GM18868 (cell line): ENCODE data around the gene ZNF423.

Source experiments
- ATAC-seq: cut with Tn5 transposase; IDR thresholded peaks from one replicate; pipeline ENCODE4 v1.9.1; 2021; ENCODE audit warnings: mild to moderate bottlenecking, moderate library complexity; ENCODE audit not compliant: unreplicated experiment

Gene ZNF423

DNA sequence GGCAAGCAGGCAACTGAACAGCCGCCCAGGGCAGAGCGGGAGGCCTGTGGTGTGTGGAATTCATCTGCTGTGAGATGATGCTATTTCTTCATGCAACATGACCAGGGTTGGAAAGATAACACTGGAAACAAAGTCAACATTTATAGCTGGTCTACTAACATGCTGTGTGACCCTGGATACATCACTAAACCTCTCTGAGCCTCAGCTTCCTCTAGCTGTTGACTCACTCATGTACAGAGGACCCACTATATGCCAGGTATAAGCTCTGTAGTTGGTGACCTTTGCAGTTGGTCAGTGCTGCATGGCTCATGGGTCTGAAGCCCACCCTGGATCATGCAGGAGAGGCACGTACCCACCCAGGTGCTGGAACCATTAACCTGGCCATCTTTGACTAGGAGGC is 180.9 kb downstream of the ZNF423 start:
- no peak for ATAC-seq

DNA sequence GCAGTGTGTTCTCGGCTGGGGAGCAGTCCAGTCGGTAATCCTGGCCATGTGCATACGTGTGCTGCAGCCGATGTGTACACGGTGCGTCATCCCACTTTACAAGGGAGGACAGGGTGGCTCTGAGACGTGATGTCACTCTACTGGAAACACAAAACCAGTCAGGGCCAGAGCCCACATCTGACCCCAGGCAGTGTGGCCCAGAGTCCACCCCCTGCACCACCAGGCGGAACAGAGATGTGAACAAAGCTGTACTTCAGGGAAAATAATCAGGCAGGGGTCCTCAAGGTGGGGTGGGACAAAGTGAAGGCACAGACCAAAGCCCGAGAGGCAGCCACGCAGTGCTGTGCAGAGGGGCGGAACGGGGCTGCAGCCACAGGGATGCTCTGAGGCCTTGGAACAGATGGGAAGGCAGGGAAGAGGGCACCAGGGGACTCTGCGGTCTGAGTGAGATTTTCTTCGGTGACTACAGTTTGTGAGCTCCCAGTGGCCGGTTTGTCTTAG is 181.5 kb downstream of the ZNF423 start:
- no peak for ATAC-seq

DNA sequence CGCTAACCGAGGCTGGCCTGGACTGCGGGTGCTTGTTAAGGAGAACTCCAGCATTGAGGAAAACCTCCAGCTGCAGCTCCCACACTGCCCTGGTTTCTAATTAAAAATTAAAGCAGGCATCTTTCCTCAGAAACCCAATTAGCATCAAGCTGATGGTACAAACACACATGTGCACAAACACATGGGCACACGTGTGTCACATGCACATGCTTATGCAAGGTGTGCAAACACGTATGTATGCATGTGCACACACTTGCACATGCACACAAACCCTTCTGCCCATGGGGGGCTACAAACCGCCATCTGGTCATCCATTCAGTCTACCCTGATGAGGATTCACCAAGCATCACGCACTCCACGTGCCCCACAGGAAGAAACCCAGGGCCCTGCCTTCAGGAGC is 182.5 kb downstream of the ZNF423 start:
- ATAC-seq = no peak

DNA sequence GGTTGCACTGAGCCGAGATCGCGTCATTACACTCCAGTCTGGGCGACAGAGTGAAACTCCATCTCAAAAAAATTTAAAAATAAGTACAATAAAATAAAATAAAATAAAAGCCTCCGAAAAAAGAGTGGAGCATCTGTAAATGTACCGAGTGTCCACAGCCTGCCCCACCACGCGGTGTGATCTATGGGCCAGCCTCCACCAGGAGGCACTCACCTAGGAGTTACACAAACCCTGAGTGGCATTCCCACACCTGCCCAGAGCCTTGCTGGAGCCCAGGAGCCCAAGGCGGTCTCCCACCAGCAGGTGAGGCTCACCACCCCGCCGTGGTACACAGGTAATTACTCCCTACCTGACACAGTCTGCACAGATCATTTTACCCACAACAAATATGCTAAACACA is 183.2 kb downstream of the ZNF423 start:
- no peak for ATAC-seq

DNA sequence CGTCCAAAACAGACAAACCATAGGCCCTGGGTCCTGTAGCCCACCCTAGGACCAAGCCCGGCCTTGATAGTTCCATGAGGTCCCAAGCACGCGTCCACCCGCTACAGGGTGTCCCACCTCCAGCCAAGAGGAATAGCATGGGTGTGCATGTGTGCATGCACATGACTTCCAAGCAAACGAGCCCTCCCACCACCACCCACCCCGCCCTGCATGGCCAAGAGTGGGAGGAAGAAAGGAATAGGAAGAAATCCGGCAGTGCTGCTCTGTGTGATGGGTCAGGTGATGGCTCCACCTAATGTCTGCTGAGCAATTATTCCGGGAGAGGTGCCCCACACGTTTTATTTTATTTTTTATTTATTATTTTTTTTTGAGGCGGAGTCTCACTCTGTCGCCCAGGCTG is 184.6 kb downstream of the ZNF423 start:
- ATAC-seq = no peak

DNA sequence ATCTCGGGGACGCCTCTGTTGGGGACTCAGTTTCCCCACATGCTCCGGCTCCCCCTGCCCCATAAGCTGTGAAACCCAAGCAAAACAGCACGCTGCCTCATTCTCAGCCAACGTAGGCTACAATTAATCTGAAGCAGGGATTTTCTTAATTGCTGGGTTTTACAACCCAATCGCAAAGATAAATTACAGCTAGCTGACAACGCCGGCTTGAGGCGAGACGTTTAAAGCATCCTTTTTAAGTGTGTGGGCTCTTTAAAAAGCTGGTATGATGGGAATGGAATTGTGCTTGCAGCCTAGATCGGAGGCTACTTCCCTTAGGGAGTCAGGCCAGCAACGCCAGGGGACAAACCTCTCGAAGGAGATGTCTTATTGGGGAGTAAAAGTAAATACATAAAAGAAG is 185.3 kb downstream of the ZNF423 start:
- no peak for ATAC-seq

DNA sequence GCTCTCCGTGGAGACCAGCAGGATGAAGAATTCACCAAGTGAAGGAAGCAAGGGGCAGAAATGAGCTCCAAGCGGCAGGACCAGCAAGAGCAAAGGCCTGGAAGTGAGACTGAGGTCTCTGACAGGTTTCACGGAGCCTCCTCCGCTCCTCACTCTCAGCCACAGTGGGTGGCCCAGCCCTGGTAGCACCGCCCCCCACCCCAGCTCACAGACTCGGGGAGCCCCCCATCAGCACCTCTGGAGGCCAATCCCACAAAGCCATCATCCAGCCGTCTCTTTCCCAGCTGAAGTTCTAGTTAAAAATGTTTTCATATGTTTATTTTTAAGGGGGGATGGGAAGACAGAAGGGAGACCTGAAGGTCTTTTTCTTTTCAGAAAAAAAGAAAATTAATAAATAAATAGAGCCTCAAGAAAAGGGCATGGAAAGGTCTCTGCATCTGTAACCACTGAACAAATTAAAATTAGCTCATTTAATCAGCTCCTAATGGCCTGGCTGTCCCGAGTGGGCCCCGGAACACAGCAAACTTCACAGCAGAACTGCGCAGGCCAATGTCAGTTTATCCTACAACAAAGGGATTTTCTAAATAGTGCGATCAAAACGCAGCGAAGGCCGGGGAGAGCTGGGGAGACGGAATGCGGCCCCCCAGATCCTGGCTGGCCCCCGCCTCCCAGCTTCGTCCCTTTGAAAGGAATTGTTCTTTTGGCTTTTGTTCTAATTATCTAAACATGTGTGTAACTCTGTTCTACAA is 190.3 kb downstream of the ZNF423 start:
- ATAC-seq = no peak

DNA sequence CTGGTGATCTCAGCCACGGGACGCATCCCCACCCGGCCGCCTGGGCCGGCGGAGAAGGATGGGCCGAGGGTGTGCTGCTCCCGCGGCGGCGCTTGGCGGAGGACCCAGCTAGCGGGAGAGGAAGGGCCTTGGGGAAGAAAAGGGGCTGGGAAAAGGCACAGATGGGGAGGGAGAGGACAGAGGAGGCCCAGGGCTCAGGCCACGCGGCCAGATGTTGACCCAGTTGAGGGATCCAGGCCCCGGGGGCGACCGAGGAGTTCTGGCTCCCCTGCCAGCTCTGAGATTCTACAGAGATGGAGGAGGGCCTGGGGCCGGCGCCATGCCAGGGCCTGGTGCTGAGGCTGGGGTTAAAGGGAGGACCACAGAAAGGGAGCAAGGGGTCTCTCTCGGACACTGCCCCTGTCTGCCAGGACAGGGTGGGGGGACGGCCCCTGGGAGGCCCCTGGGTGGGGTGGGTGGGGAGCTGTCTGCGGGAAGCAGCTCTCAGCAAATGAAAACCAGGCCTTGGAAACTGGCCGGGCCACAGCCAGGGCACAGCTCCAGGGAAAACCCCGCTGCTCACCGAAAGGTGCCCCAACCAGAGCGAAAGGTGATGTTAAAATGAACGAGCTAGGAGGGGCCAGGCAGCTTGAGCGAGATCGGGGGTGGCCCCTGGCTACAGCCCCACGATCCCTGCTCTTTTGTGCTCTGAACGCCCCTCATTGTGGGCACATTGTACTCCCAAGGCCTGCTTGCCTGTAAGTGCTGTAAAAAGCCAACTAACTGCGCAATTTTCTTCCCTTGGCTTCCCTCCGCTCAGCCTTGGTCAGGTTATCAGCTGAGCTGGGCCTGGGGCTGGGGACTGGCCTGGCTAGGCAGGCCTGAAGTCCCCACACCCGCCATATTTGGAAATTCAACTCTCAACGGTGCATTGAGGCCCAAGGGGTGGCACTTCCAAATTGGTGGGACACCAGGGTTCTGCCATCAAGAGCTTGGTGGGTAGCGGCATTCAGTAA is 191.4 kb downstream of the ZNF423 start:
- no peak for ATAC-seq

DNA sequence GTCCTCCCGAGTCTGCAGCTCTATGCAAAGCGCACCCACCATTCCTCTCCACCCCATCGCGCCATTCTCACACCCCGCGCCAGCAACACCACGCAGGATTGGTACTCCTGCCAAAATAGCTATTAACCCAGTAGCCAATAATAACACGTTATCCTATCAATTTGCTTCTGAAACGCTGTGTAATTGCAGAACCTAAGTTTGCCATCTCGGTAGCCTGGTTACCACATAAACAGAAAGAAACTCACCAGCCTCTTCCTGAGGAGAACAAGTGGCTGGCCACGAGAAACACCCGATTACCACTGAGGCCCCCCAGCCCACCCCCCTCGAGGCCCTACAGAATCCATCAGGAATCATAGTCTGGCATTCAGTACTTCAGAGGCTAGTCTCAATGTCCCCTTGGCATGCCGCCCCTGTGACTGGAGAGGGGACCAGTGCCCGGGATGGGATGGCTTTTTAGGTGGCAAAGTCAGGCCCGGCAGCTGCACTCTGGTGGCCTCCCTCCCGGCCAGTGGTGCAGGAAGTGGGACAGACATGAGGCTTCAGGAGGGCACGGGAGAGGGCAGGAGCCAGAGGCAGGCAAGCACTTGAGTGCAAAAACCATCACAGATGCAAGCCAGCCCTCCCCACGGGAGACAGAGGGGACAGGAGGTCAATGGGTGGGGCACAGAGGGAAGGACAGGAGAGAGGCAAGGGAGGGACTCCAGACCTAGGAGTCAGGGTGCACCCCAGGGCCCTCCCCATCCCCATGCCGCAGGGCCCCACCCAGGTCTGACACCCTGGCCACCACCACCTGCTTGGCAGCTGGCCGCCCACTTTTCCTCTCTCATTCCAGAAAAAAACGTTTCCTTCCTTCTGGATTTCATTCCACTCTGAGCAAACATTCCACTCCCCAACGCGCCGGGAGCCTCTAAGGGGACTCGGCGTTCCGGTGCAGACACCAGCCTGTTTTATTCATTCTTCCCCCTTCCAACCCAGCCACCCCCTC is 192.5 kb downstream of the ZNF423 start:
- no peak for ATAC-seq

DNA sequence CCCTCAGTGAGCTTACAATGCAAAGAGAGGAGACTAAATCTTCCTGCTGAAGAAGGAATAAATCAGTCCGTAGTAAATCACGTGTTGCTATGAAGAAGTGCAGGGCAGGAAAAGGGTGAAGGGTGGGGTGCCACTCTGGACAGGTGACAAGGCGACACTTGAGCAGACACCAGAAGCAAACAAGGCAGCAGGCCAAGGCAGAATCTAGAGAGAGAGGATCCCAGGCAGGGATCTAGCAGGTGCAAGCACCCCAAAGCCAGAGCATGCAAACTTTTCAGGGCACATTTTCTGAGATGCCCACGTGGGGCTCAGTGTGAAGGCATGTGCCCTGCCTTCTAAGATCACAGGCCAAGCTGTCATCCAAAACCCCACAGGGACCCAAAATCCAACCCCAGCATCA is 193.3 kb downstream of the ZNF423 start:
- no peak for ATAC-seq

DNA sequence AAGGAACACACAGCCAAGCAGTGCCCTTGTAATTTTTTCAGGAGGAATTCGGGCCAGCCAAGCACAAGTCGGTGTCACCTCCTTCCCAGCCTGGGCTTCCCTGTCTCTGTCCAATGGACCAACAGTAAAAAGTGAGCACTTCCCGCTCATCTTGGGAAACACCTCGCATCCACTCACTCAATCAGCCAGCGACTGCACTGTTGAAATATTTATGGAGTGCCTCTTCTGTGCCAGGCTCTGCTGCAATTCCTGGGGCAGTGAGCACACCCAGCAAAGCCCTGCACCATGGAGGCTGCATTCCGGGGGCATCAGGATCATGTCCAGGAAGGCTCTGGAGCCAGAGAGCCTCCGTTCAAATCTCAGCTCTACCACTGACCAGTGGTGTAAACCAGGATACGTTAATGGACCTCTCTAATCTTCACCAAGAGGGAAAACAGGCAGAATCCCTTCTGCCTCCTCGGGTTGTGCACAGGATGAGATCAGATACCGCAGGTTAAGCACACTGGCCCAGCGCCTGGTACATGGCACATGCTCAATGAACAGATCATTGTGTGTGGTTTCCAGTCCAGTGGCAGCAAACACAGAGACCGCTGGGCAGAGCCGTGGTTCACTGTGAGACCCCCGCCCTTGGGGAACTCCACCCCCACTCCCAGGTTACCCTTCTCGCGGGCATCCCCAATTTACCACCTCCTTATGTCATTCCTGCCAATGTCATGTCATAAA is 194.3 kb downstream of the ZNF423 start:
- no peak for ATAC-seq

DNA sequence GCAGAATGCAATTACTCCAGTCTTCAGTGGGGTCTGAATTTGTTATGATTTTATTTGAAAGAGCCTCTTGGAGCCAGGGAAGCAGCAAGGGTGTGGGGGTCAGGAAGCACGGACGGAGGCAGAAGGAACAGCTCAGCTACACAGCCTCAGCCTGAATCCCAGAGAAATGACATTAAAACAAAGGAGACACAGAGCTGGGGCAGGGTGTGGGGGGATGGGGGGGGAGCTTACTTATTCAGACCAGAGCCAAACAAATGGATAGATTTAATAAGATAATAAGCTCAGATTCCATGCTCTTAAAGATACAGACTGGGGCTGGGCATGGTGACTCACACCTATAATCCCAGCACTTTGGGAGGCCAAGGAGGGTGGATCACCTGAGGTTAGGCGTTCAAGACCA is 195.3 kb downstream of the ZNF423 start:
- ATAC-seq = no peak

DNA sequence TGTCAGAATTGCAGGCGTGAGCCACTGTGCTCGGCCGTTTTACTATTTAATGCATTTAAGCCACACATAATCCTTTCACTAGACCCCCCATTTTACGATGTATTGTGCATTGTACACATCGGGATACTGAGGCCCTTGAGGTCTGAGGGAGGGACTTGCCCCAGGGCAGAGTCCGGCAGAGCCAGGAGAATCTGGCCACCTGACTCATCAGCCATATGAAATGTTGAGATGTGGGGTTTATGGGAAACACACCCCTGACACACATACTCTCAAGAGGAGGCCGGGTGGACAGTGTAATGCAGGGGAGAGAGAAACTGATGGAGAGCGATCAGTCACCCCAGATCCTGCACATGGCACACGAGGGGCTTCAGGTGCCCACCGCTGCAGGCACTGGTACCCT is 196.6 kb downstream of the ZNF423 start:
- no peak for ATAC-seq

DNA sequence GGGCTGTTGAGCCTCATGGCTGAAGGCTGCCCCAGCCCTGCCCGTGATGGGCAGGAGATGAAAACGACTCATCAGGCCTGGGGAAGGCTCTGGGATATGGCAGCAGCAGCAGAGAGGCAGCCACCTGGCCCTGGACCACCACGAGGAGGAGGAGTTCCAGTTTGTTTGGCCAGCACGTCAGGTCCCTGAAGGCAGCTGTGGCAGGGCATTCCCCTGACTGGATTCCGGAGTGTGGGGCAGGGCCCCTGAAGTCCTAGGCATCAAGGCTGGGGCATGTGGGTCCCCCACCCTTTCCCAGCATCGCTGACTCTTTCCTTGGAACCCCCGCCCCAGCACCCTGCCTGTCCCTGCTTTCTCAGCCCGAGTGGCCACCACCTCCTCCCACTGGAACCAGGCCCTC is 197.4 kb downstream of the ZNF423 start:
- ATAC-seq = no peak

DNA sequence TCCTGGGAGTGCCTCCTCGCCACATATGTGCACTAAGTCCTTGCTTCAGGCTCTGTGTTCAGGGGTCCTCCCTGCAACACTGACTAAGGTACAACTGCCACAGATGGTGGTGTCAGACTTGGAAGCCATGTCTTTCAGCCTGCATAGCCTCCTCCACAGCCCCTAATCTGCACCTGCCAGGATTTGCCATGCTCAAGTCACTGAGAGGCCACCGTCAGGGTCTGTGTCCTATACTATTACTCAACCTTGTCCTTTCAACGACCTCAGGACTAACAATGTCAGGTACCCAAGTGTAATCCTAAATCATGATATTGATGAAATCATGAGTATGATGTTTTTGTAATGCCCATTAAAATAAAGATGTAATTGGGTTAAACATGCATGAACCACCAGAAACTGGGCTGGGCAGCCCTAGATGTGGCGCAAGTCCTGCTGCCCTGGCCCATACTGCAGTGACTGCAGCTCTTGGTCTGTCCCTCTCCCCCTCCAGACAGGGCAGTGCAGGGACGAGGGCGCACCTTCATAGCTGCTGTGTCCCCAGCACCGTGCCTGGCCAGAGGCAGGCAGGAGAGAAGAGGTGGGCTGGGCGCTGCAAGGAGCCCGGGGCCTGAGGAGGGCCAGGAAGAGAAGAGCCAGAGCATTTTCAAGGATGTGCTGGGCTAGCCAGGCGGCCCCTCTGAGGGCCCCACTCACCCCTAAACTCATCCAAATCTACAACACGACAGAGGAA is 198.0 kb downstream of the ZNF423 start:
- ATAC-seq = no peak

DNA sequence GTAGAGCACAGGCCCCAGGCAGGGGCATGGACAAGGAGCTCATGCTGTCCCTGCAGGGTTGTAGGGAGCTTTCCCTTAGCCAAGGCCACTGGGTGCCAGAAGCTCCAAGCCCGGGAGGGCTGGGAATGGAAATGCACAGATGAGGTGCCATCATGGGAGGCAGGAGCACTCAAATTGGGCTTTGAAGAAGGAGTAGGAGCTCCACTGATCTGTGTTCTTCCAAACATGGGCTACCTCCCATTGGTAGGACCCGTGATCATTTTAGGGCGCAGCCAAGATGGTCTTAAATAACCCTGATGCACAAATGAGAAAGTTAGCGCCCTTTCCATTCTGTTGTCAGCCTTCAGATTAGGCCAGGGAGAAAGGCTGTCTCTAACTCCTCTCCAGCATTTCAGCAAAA is 201.5 kb downstream of the ZNF423 start:
- no peak for ATAC-seq

DNA sequence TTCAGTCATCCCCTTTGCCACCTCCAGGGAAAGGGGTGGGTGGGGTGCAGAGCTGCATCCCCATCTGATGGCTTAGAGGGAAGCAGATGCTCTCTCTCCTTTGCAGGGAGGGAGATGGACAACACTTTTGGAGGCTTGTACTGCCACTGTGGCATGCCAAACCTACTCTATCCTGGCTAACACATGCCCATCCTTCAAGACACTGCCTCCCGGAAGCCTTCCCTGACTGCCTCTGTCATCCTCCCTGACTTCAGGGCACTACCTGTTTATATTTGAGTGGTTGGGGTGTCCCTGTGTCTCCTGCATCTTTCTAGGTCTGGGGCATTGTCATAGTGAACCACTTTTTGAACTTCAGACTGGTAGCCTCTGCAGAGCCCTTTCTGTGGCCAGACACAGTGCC is 202.3 kb downstream of the ZNF423 start:
- ATAC-seq = no peak

DNA sequence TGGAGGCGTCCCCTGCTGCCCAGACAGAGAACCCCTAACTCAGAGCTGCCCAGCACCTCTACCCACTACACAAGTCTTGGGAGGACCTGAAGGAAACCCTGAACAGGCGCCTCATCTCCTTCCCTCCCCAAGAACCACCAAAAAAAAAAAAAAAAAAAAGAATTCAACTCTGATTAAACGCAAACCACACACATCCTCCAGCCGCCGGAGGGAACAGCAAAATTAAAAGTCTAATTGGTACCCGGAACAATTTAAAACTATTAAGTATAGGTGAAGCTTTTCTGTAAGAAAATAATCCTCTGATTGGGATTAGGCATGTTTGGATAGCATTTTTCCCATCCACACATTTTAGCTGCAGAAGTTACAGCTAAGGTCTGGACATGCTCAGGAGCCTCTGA is 202.7 kb downstream of the ZNF423 start:
- ATAC-seq = no peak

DNA sequence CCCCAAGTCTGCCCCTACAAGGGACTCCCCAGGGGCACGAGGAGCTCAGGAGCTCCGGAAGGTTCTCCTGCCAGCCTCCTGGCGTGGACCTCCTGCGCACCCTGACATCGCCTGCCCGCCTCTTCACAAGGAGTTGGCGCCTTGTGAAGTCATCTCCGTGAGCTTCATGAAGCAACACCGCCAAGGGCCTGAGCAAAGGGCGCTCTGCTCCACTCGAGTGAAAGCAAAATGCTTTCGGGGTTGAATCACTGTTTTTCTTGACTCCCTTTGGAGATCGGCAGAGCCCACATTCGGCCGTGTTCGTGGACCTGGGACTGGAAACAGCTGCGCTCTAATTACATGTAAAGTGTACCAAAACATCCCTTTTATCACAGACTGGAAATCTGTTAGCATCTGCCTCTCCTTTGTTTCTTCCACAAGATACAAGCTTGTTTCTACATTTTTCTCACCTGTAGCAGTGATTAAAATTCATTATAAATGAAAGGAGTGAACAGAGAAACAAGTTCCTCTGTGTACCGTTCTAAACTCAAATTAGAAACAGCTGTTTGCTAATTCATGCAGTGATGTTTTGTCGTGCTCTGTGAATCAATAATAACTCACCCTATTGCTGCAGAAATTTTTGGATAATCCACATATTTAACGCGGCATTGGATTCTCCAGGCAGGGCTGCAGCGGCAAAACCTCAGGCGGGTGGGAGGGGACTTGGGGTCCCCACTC is 203.3 kb downstream of the ZNF423 start:
- no peak for ATAC-seq
